Stimulated activated naive CD4-positive, alpha-beta T cell treated with Interleukin-2 at 50 U/mL for 16 hours (primary cell): ENCODE results near the gene CARNS1.
A peak's percentile ranks its signal among the peaks of the same experiment; 100 is the strongest.

Experiments
- DNase-seq: peaks from one replicate; lab custom pipeline; 2025; lab: John Stamatoyannopoulos, UW

Gene CARNS1

DNA sequence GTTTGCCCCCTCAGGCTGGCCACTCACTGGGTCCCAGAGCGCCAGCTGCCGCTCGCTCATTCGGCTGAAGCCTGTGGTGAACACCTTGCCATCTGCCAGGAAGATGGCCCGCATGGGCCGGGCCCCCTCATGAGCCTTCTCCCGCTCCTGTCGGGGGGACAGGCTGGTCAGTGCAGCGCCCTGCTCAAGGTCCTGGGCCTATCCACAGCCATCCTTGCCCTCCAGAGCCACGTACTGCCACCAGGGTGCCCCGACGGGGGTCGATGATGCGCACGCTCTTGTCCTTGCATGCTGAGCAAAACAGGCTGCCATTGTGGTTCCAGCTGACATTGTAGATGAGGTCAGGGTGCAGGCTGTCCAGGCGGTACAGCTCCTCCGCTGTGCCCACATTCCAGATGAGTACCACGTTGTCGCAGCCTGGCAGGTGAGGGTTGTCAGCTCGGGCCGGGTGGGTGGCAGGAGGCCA, 25.7 kb downstream of the CARNS1 start:
- DNase-seq = no peak

DNA sequence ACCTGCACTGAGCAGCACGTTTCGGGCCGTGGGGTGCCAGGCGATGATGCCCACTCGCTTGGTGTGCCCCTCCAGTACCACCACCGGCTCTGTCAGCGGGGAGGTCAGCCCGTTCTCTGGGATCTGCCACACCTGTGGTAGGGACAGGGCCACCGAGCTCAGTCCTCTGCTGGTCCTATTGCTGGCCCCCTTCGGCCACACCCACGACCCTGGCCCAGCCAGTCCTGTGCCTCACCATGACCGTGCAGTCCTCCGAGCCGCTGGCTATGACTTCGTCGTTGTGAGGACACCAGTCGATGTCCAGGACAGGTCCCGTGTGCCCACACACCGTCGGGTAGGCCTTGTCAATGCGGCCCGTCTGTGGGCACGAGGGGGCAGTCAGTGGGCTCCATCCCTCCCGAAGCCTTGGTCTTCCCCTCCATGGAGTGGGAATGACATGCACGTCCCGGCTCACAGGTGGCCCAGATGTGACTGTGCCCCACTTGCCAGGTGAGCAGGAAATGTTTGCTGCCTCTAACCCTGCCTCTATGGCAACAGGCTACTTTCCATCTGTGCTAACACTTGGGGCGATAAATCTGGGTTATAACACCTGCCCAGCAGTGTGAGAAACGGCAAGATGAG, 26.4 kb downstream of the CARNS1 start:
- no peak for DNase-seq

DNA sequence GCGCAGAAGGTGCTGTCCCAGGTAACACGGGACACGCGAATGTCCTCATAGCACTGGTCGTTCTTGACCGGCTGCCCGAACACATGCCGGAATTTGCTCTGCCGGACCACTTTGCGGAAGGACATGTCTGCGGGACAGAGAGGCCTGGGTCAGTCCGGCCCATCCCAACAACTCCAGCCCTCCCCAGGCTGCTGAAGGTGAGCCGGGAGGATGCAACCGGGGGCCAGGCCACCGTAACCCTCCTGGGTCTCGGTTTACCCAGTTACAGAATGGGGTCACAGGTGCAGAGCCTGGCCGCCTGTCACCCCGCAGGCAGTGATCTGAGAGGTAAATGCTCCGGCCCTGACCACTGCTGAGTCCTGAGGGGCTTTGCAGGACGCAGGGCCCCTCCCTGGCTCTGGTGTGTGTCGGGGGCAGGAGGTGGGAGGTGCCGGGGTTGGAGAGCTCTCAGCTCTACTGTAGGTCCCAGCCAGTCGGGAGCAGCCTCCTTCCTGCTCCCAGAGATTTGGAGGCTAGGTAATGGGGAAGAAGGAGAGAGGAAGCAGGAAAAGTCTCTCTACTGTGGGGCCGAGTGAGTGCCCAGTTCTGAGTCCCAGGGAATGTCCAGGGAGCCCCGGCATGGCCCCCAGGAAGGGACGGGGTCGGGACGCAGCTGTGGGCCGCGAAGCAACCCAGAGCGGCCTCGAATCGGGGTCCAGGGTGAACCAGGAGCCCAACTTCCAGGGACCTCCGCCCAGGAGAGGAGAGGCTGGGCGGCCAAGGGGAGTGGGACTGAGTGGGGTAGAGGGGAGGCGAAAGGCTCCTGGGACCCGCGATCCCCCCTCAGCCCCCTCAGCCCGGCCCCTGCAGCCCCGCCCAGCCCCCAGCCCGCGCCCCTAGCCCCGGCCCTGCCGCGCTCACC, 27.3 kb downstream of the CARNS1 start:
- DNase-seq = no peak

DNA sequence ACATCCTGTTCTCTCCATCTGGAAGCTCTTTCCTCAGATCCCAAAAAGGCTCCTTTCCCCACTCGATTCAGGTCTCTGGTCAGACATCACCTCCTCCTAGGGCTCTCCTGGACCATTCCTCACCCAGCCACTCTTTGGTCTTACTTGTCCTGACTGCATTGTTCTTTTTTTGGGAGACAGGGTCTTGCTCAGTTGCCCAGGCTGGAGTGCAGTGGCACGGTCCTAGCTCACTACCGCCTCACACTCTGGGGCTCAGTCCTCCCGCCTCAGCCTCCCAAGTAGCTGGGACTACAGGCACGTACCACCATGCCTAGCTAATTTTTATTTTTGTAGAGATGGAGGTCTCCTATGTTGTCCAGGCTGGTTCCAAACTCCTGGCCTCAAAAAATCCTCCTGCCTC, 30.0 kb downstream of the CARNS1 start:
- no peak for DNase-seq

DNA sequence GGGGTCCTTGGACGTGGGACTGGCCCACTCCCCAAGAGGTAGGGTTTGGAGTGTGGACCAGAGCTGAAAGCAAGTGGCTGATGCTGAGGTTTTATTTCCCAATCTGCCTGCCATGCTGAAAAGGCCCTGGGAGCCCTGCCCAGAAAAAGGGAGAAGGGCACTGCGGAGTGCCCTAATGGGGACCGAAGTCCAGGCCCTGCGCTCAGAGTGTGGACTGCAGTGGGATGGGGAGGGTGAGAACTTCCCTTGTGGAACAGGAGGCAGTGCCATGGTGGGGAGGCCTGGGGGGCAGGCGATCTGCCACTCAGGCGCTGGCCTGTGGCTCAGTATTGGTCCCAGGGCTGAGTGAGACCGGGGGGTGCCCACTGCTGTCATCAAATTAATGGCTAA, 32.7 kb downstream of the CARNS1 start:
- DNase-seq = no peak

DNA sequence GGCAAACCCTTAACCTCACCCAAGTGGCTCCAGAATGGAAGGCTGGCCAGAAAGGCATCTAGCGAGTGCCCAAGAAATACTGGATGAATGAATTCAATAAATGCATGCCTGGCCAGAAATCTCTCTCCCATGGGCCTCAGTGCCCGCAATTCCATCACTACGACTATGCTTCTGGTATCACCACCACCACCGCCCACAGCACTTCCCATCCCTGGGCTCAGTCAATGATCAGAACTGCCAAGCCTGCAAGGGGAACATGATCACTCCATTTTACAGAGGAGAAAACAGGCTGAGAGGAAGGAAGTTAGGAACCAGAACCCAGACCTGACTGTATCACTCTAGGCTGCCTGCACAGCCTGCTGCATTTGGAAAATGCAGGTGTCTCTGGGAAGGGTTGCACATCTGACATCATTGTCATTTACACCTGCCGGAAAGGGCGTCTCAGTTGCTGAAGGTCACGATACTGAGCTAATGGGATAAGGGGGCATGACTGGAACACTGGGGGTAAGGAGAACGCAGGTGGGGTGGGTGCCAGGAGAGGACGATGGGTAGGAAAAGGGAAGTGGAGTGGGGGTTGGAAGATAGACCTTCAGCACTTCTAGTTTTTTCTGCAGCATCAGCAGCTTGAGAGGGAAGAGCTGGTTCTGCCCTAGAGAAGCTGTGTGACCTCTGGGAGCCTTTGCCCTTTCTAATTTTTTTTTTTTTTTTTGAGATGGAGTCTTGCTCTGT, 33.8 kb downstream of the CARNS1 start:
- no peak for DNase-seq

DNA sequence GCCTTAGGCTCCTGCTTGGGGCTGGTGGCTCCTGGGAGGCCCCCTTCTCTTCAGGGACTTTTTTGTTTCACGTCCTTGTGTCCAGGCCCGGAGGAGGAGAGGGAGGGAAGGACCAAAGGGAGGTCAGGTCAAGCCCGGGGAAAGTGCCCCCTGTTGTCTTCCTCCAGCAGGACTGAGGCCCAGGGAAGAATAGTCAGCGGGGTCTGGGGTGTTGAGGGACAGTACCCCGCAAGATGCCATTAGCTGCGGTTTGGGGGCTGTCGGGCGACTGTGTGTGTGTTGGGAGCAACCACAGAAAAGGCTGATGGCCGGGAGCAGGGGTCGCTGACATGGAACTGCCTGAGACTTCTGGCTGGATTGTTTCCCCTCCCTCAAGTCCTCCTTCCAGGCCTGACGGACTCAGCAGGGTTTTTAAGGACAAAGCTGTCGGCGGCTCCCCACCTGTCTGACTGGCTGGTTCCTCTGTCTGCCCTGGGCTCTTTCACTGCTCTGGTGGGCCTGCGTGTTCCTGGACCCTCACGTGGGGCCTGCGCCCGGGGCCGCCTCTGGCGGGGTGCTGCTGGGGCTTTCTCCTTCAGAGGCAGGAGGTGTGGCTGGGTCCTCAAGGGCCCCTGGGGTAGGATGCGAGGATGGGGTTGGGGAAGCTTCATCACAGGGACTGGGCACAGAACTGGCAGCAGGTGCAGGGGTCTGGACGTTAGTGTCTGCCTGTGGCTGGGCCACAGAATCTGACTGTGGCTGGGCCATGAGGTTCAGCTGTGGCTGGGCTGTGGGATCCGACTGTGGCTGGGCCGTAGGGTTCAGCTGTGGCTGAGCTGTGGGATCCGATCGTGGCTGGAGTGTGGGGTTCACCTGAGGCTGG, 35.5 kb downstream of the CARNS1 start:
- no peak for DNase-seq

DNA sequence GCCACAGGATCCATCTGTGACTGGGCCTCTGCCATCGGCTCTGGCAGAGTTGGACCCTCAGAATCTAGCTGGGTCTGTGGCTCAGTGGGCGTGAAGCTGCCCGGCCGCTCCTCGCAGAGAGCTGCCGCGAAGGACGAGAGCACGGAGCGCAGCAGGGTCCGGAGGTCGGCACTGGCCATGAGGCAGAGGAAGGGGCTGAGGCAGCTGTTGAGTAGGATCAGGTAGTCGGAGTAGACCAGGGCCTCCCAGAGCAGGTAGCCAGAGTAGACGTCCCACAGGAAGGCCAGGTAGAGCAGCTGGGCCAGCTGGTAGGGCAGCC, 36.1 kb downstream of the CARNS1 start:
- no peak for DNase-seq

DNA sequence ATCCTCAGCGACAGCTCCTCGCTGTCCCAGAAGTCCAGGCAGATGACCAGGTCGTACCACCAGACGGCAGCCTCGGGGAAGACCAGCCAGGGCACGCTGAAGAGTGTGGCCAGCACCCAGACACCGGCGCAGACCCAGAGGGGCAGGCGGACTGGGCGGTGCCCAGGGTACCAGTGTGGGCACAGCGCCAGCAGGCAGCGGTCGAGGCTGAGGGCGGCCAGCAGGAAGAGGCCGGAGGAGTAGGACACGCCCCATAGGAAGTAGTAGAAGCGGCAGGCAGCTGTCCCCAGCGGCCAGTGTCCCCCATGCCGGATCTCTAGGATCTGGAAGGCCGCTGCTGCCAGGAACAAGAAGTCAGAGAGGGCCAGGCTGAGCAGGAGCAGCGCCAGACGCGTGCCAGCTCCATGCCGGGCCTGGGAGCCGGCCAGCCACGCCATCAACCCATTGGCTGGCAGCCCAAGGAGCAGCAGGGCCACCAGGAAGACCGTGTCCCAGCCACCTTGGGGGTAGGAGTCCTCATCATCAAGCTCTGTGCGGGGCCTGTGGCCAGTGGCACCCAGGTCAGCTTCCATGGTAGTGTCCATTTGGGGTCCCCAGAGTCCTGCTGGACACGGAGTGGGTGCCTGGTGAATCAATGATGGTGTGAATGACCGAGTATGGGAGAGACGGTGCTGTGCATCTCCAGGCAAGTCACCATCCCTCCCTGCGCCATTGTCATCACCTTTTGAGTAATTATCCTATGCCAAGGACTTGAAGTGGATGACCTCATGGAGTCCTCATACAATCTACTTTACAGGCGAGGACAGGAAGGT, 36.9 kb downstream of the CARNS1 start, which contains the start of gene GPR152:
GPR152 (minus strand) TSS at position 589 of the 812 bp plus-strand sequence; CDS start at position 584, 5 bp downstream.
- no peak for DNase-seq

DNA sequence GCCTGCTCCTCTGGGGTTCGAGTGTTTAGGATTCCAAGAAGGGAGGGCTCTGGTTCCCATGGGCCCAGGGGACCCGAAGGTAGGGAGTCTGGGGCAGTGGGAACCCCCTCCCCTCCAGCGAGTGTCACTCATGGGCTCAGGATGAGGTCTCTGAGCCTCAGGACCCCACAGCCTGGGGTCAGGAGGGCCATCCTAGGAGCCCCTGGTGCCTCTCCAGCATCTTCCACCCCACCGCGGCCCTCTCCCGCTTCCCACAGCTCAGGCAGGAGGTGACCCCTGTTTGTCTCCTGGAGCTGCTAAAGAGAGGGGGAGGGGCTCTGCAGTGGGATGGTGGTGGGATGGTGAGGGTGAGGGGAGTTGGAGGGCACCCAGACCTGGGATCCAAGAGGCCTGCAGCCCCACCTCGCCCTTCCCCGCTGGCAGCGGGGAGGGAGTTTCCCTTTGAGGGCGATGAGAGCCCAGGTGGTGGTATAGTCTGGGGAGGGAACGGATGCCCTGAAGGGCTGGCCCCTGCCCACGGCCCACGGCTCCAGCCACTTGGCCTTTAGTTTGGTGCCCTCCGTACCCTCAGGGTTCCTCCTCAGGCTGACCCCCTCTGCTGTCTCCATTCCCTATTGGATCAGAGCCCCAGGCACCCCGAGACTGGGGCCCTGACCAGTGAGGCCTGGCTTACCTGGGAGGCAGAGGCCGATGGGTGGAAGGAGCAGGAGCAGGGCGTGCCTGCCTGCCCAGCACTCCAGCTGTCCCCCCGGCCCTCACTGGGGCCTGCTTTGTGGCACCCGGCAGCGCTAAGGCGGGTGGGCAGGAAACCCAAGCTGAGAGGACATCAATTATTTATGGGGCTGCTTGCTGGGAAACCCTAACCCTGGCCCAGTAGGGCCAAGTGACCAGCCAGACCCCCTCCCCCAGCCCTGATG, 38.6 kb downstream of the CARNS1 start:
- DNase-seq = no peak

DNA sequence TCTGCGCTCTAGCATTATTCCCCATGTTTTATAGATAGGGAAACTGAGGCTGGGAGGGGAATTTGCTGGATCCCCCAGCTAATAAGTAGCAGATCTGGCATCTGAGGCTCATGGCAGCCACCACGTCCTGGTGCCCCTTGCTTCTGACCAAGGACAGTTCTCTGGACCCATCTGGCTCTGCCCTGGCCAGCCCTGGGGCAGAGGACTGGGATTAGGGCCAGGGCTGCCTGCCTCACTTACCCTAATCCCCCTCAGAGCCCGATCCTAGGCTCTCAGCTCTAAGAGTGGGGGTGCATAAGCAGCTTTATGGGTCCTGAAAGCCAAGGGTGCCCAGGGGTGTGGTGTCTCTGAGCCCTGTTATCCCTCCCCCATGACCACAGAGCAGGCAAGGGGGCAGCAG, 39.6 kb downstream of the CARNS1 start, which contains the start of gene CABP4:
CABP4 (plus strand) TSS at position 301 of the 400 bp plus-strand sequence; CDS start at position 371, 70 bp downstream.
- DNase-seq = no peak

DNA sequence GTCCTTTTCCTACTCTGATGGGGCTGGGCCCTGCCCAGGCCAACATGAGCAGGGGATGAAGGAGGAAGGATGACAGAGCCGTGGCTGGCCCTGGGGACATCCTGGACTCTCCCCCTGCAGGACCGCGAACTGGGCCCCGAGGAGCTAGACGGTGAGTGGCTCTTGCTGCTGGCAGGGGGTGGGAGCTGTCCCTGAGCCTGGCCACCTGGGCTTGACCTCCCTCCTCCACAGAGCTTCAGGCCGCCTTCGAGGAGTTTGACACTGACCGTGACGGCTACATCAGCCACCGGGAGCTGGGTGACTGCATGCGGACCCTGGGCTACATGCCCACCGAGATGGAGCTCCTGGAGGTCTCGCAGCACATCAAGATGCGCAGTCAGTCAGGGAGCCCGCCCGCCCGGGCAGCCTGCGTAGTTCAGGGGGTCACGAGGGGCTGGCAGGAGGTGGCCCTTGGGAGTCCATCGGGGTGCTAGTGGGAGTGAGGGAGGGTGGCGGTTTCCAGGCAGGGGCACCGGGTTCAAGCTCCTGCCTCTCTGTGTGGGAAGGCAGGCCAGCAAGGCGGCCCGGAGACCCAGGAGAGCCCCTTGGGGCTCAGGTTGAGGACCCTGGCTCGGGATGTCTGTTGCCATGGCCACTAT, 40.7 kb downstream of the CARNS1 start:
- no peak for DNase-seq

DNA sequence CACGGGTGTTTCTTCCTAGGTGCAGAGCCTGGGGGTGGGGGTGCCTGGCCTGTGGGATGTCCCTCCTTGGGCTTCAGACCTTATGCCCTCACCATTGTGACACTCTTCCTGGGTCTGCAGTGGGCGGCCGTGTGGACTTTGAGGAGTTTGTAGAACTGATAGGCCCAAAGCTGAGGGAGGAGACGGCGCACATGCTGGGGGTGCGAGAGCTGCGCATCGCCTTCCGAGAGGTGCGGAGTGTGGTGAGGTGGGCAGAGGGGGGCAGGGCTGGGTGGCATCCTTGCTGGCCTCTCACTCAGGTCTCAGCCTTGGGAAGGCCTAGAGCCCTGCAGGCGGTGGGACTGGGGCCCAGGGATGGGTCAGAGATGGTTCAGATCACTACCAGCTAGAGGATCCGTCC, 42.0 kb downstream of the CARNS1 start:
- DNase-seq = no peak

DNA sequence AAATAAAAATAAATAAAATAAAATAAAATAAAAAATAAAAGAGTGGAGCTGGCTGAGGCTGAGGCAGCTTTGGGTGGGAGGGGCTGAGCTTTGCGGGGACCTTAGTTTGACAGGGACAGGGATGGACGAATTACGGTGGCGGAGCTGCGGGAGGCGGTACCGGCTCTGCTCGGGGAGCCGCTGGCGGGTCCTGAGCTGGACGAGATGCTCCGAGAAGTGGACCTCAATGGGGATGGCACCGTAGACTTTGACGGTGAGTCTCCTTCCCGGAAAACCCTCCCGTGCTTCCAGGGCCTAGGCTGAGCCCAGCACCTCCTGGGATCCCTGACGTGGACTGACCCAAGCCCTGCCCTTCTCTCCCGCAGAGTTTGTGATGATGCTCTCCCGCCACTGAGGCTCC, 42.8 kb downstream of the CARNS1 start:
- no peak for DNase-seq

DNA sequence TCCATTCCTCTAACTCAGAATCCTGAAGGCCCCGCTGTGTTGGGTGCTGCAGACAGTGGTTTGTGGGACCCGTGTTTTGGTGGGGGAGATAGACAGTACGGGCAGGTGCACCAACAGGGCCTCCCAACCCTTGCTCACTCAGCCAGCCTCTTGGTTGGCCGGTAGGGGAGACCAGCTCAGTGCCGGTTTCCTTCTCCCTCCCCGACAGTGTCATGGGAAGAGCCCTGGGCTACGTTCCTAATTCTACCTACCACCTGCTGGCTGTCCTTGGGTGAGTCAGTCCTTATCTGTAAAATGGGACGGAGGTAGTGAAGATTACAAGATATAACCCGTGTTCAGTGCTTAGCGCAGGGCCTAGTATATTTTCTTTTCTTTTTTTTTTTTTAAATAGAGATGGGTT, 47.7 kb downstream of the CARNS1 start:
- DNase-seq = no peak

DNA sequence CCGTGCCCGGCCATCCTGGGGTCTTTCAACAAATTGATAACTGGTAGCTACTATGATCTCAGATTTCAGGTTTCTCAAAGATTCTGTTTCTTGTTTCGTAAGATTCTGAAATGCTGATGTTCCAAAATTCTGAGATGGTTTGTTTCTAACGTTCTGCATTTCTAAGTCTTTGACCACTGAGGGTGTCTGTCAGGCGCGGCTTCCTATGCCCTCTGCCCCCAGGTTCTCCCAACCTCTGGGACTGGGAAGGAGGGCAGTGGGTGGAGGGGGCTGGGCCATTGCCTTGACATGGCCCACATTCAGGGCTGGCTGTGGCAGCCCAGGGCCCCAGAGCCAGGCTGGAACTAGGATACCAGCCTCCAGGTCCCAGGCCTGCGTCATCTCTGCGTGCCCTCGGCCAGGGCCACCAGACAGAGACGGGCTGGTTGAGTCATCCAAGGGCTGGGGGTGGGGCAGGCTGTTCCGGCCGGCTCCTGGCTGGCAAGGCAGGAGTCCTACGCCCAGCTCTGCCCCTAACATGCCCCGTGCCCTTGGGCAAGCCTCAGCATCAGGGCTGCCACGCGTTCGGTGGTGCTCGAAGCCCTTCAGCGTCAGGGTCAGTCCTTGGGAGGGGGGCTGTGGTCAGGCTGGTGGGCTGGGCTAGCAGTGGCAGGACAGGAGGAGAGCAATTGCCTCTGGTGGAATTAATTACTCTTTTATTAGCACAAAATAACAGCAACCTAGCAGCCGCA, 48.4 kb downstream of the CARNS1 start:
- DNase-seq = no peak

DNA sequence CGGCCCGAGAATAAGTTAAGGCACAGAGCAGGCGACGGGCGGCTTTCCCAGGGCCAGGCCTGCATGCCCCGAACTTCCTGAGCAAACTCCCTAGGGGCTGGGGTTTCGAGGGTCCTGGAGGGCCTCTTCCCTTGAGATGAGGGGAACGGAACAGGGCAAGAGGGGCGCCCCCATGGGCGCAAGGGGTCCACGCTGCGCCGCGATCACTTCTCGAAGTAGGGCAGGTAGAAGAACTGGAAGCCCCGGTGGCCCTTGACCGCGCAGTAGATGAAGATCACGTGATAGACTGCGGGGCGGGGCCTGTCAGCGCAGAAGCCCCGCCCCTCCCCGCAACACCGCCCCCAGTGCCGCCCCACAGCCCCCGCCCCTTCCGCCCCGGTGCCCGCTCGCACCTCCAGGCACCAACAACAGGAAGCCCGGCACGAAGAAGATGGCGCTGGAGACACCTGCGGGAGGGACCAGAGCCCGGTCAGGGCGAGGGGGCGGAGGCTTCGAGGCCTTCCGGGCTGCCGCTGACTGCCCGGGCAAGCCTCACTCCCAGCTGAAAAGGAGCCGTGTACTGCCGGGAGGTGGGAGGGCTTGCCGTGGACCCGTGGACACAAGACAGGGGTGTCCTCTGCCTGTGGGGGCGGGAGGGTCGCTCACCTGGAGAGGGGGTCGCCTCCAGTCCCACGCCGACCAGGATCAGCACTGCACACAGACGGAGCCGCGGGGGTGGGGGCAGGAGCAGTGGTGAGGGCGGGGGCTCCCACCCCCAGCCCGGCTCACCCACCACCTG, 49.1 kb downstream of the CARNS1 start:
- peak; percentile 90 for DNase-seq

DNA sequence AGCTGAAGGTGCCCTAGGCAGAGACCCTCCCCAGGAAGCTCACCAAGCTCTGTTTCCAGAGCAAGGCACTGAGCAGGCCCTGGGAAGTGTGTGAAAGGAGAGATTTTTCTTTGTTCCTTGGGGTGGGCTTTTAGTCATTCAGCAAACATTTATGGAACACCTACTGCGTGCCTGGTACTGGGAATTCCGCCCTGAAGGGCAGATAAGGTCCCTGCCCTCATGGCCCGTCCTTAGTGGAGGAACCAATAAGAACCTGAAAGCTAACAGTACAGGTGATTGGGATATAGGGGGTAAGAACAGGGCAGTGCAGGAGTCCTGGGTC, 49.7 kb downstream of the CARNS1 start:
- no peak for DNase-seq
